H9 (cell line): Measurements from ENCODE around the gene XPNPEP3. TPM values are rescaled to one million over a fixed set of nuclear protein-coding genes. Genes with fewer than 3 reads are reported as not detected.

Experiments used
- DNase-seq: peaks from one replicate; pipeline ENCODE4 v3.0.0-alpha.2; 2017
- H2AFZ ChIP-seq: one replicate; pipeline ENCODE4 v1.6.1; 2013; ENCODE audit warnings: mild to moderate bottlenecking, low read length, control low read depth, moderate library complexity
- H2AK5ac ChIP-seq: 2 replicates; pipeline ENCODE4 v1.6.1; 2013; ENCODE audit warnings: low read length, control low read depth, mixed read lengths; ENCODE audit not compliant: insufficient read length
- H2BK120ac ChIP-seq: one replicate; pipeline ENCODE4 v1.6.1; 2013; ENCODE audit warnings: low read depth, mild to moderate bottlenecking, low read length, control low read depth, inconsistent platforms; ENCODE audit not compliant: poor library complexity, severe bottlenecking
- H2BK12ac ChIP-seq: 2 replicates; pipeline ENCODE4 v1.6.1; 2013; ENCODE audit warnings: low read length, control low read depth, mixed read lengths, low read depth; ENCODE audit not compliant: insufficient read length
- H2BK15ac ChIP-seq: 2 replicates; pipeline ENCODE4 v1.6.1; 2013; ENCODE audit warnings: low read depth, low read length, control low read depth
- H2BK20ac ChIP-seq: one replicate; pipeline ENCODE4 v1.6.1; 2013; ENCODE audit warnings: low read depth, mild to moderate bottlenecking, low read length, control low read depth, inconsistent platforms; ENCODE audit not compliant: poor library complexity, severe bottlenecking
- H2BK5ac ChIP-seq: 2 replicates; pipeline ENCODE4 v1.6.1; 2013; ENCODE audit warnings: low read length, control low read depth, mixed read lengths; ENCODE audit not compliant: insufficient read length
- H3K14ac ChIP-seq: 2 replicates; pipeline ENCODE4 v1.6.1; 2013; ENCODE audit warnings: low read length, control low read depth; ENCODE audit not compliant: insufficient read depth
- H3K18ac ChIP-seq: 2 replicates; pipeline ENCODE4 v1.6.1; 2013; ENCODE audit warnings: low read depth, mild to moderate bottlenecking, mixed read lengths, low read length, control low read depth; ENCODE audit not compliant: insufficient read length
- H3K23ac ChIP-seq: 2 replicates; pipeline ENCODE4 v1.6.1; 2013; ENCODE audit warnings: low read length, control low read depth, mixed read lengths, low read depth; ENCODE audit not compliant: insufficient read length
- H3K23me2 ChIP-seq: 2 replicates; pipeline ENCODE4 v1.6.1; 2013; ENCODE audit warnings: low read depth, mild to moderate bottlenecking, mixed read lengths, low read length, control low read depth; ENCODE audit not compliant: insufficient read length, poor library complexity, severe bottlenecking
- H3K27ac ChIP-seq: 2 replicates; pipeline ENCODE4 v1.5.1; 2013; ENCODE audit warnings: low read length, control low read depth, mixed read lengths, low read depth; ENCODE audit not compliant: insufficient read length
- H3K27me3 ChIP-seq: 2 replicates; pipeline ENCODE4 v1.6.1; 2013; ENCODE audit warnings: low read length, control low read depth, inconsistent platforms; ENCODE audit not compliant: insufficient read depth
- H3K4ac ChIP-seq: 2 replicates; pipeline ENCODE4 v1.6.1; 2013; ENCODE audit warnings: low read depth, mild to moderate bottlenecking, control low read depth, inconsistent platforms, low read length, moderate library complexity
- H3K4me1 ChIP-seq: 2 replicates; pipeline ENCODE4 v1.6.1; 2013; ENCODE audit warnings: low read length, control low read depth, inconsistent platforms; ENCODE audit not compliant: insufficient read depth
- H3K4me2 ChIP-seq: 2 replicates; pipeline ENCODE4 v1.6.1; 2013; ENCODE audit warnings: low read length, control low read depth, mixed read lengths; ENCODE audit not compliant: insufficient read length, insufficient read depth
- H3K56ac ChIP-seq: 2 replicates; pipeline ENCODE4 v1.6.1; 2013; ENCODE audit warnings: low read depth, mild to moderate bottlenecking, mixed read lengths, low read length, control low read depth; ENCODE audit not compliant: insufficient read length
- H3K79me1 ChIP-seq: 2 replicates; pipeline ENCODE4 v1.6.1; 2013; ENCODE audit warnings: low read depth, mild to moderate bottlenecking, moderate library complexity, low read length, control low read depth, inconsistent platforms; ENCODE audit not compliant: insufficient read depth, poor library complexity, severe bottlenecking
- H3K79me2 ChIP-seq: 2 replicates; pipeline ENCODE4 v1.6.1; 2013; ENCODE audit warnings: low read length, control low read depth, inconsistent platforms; ENCODE audit not compliant: insufficient read depth
- H3K9ac ChIP-seq: 2 replicates; pipeline ENCODE4 v1.6.1; 2013; ENCODE audit warnings: low read length, control low read depth, mixed read lengths; ENCODE audit not compliant: insufficient read length; ENCODE audit errors: extremely low read depth
- H3K9me3 ChIP-seq: one replicate; pipeline ENCODE4 v1.6.1; 2013; ENCODE audit warnings: low read depth, low read length, inconsistent platforms; ENCODE audit not compliant: control insufficient read depth
- H3T11ph ChIP-seq: one replicate; pipeline ENCODE4 v1.6.1; 2013; ENCODE audit warnings: mild to moderate bottlenecking, low read length, control low read depth, inconsistent platforms
- H4K20me1 ChIP-seq: one replicate; pipeline ENCODE4 v1.6.1; 2013; ENCODE audit not compliant: control insufficient read depth, insufficient read length, insufficient read depth
- H4K5ac ChIP-seq: 2 replicates; pipeline ENCODE4 v1.6.1; 2013; ENCODE audit warnings: low read depth, mild to moderate bottlenecking, mixed read lengths, low read length, control low read depth; ENCODE audit not compliant: insufficient read length
- H4K8ac ChIP-seq: replicated peaks from 2 replicates; pipeline ENCODE4 v1.6.1; 2013; ENCODE audit warnings: low read length, control low read depth, mixed read lengths, low read depth; ENCODE audit not compliant: insufficient read length
- H4K91ac ChIP-seq: 2 replicates; pipeline ENCODE4 v1.6.1; 2013; ENCODE audit warnings: low read depth, mild to moderate bottlenecking, moderate library complexity, mixed read lengths, low read length, control low read depth; ENCODE audit not compliant: insufficient read length
- H3K27ac Mint-ChIP-seq, 3 experiments: 2 replicates in 2 of 3; 3 replicates in 1 of 3; pipeline ENCODE4 v1.8.0; 2020 to 2021; ENCODE audit warnings: mixed read lengths in 3 of 3, mild to moderate bottlenecking in 1 of 3, moderate library complexity in 1 of 3
- H3K27me3 Mint-ChIP-seq: 2 replicates; pipeline ENCODE4 v1.8.0; 2021; ENCODE audit warnings: low read depth, mild to moderate bottlenecking, moderate library complexity, mixed read lengths
- H3K36me3 Mint-ChIP-seq, 3 experiments: 2 replicates in 2 of 3; 3 replicates in 1 of 3; pipeline ENCODE4 v1.8.0; 2020 to 2021; ENCODE audit warnings: low read depth in 3 of 3, mixed read lengths in 3 of 3; ENCODE audit not compliant: insufficient read depth in 1 of 3
- H3K4me1 Mint-ChIP-seq, 2 experiments: 2 replicates each; pipeline ENCODE4 v1.8.0; 2020; ENCODE audit warnings: mixed read lengths in 2 of 2
- H3K4me3 Mint-ChIP-seq, 2 experiments: 2 replicates in 1 of 2; 3 replicates in 1 of 2; pipeline ENCODE4 v1.8.0; 2020 to 2021; ENCODE audit warnings: mild to moderate bottlenecking in 2 of 2, mixed read lengths in 2 of 2, moderate library complexity in 1 of 2
- H3K9me3 Mint-ChIP-seq, 2 experiments: 2 replicates in 1 of 2; 3 replicates in 1 of 2; pipeline ENCODE4 v1.8.0; 2020; ENCODE audit warnings: mild to moderate bottlenecking in 2 of 2, mixed read lengths in 2 of 2, moderate library complexity in 1 of 2
- CTCF ChIP-seq: fragments of 200-600 bp; sonication (generic); conservative IDR thresholded peaks from 3 replicates; pipeline ENCODE4 v1.8.0; 2021; ENCODE audit warnings: antibody characterized with exemption, mild to moderate bottlenecking
- WGBS: extraction: QIAGEN DNeasy Blood & Tissue Kit; methylation state at CpG from one replicate; pipeline ENCODE4 v1.1.7; 2013; ENCODE audit warnings: missing lambda C conversion rate, low lambda C conversion rate, mixed read lengths; ENCODE audit not compliant: insufficient read length; ENCODE audit errors: extremely low coverage; 5-methylcytosine and 5-hydroxymethylcytosine counted together
- total RNA-seq: library from RNA; stranded (reverse); gene quantifications from 2 replicates; pipeline ENCODE4 v1.2.1, GENCODE V29; 2021

Gene XPNPEP3
- total RNA-seq, 1 experiment from 2014 or later: 18.3 TPM

- Mint-ChIP-seq H3K9me3 (no peaks in the 10 kb centered on the region), H3K27me3 (no peaks in the 10 kb centered on the region), H3K4me1 (peaks cover 30% of the 10 kb centered on the region in 2 experiments), H3K36me3 (peaks cover 5 to 20% (median 20%) of the 10 kb centered on the region in 3 experiments), H3K27ac (peak overlapping the region; percentile 35 to 66 (median 64); a peak in 2 of 7 replicates), H3K4me3 (peak overlapping the region; percentile 99)
- H4K20me1 ChIP-seq: no peaks in the 10 kb centered on the region
- H4K91ac ChIP-seq: no peak overlapping the region
- H4K8ac ChIP-seq: no peak overlapping the region
- H3K23ac ChIP-seq: no peak overlapping the region
- H3K27me3 ChIP-seq: no peaks in the 10 kb centered on the region
- H3K18ac ChIP-seq: no peak overlapping the region
- no peak overlapping the region for H2BK120ac ChIP-seq
- H3K79me2 ChIP-seq: peaks cover 56% of the 10 kb centered on the region; the same call in 1 of the 2 replicates
- H2AFZ ChIP-seq: no peak overlapping the region
- WGBS: no CpG with 5 or more reads among the region's 20 CpGs
- H4K5ac ChIP-seq: no peak overlapping the region
- peaks cover 5% of the 10 kb centered on the region for H3K23me2 ChIP-seq
- H3K79me1 ChIP-seq: peaks cover 6% of the 10 kb centered on the region
- no peak overlapping the region for H2AK5ac ChIP-seq
- H3K9me3 ChIP-seq: no peaks in the 10 kb centered on the region
- no peak for TF ChIP-seq CTCF
- H3T11ph ChIP-seq: no peak overlapping the region
- H3K56ac ChIP-seq: no peak overlapping the region
- peaks cover 2% of the 10 kb centered on the region; the same call in 1 of the 2 replicates for H3K4me1 ChIP-seq
- no peak overlapping the region for H3K14ac ChIP-seq
- no peak overlapping the region for H3K27ac ChIP-seq
- no peak for DNase-seq
- H3K4ac ChIP-seq: no peak overlapping the region
- peak overlapping the region; percentile 84 for H3K4me2 ChIP-seq
- H2BK12ac ChIP-seq: peak overlapping the region; percentile 14
- no peak overlapping the region for H2BK20ac ChIP-seq
- H2BK15ac ChIP-seq: no peak overlapping the region
- peak overlapping the region; percentile 92 for H3K9ac ChIP-seq
- H2BK5ac ChIP-seq: no peak overlapping the region
These were observed 1.6 kb upstream of the XPNPEP3 start for GRCh38 chr22:40855071-40855978.
